ENCODE results near the gene PPIL6.
A peak's percentile ranks its signal among the peaks of the same experiment; 100 is the strongest.

PPIL6 gene

GRCh38 chr6:109363753-109364152 is 76.7 kb downstream of the PPIL6 start:
- DNase-seq (ENCODE audit: low read depth, low spot score), result no peak

- DNase-seq (ENCODE audit: low read depth, low spot score), result no peak
Measured at GRCh38 chr6:109362102-109362884, 78.1 kb downstream of the PPIL6 start.

- no peak for DNase-seq (ENCODE audit: low read depth, low spot score)
Measured at GRCh38 chr6:109360791-109361190, 79.6 kb downstream of the PPIL6 start.

- no peak for DNase-seq (ENCODE audit: low read depth, low spot score)
Measured at GRCh38 chr6:109360281-109360680, 80.1 kb downstream of the PPIL6 start.

GRCh38 chr6:109359248-109359647 is 81.2 kb downstream of the PPIL6 start:
- no peak for DNase-seq (ENCODE audit: low read depth, low spot score)

- no peak for DNase-seq (ENCODE audit: low read depth, low spot score)
Measured at GRCh38 chr6:109358204-109358603, 82.2 kb downstream of the PPIL6 start.

GRCh38 chr6:109356237-109356636 is 84.2 kb downstream of the PPIL6 start:
- no peak for DNase-seq (ENCODE audit: low read depth, low spot score)

GRCh38 chr6:109351231-109352130 is 88.9 kb downstream of the PPIL6 start:
- no peak for DNase-seq (ENCODE audit: low read depth, low spot score)

- no peak for DNase-seq (ENCODE audit: low read depth, low spot score)
Measured at GRCh38 chr6:109349419-109349987, 90.9 kb downstream of the PPIL6 start.

GRCh38 chr6:109348226-109348625 is 92.2 kb downstream of the PPIL6 start:
- no peak for DNase-seq (ENCODE audit: low read depth, low spot score)

GRCh38 chr6:109347779-109348178 is 92.6 kb downstream of the PPIL6 start:
- DNase-seq (ENCODE audit: low read depth, low spot score), result peak; percentile 27

- no peak for DNase-seq (ENCODE audit: low read depth, low spot score)
Measured at GRCh38 chr6:109345986-109346385, 94.4 kb downstream of the PPIL6 start.

GRCh38 chr6:109344226-109344625 is 96.2 kb downstream of the PPIL6 start:
- DNase-seq (ENCODE audit: low read depth, low spot score), result peak; percentile 85

- no peak for DNase-seq (ENCODE audit: low read depth, low spot score)
Measured at GRCh38 chr6:109343518-109343917, 96.9 kb downstream of the PPIL6 start.

GRCh38 chr6:109342911-109343310 is 97.5 kb downstream of the PPIL6 start:
- DNase-seq (ENCODE audit: low read depth, low spot score), result no peak

GRCh38 chr6:109342506-109342905 is 97.9 kb downstream of the PPIL6 start:
- no peak for DNase-seq (ENCODE audit: low read depth, low spot score)

- DNase-seq (ENCODE audit: low read depth, low spot score), result no peak
Measured at GRCh38 chr6:109340811-109341210, 99.6 kb downstream of the PPIL6 start.

Data from ELF-1 (cell line).